ENCODE data around the gene KLRF1.

DNA sequence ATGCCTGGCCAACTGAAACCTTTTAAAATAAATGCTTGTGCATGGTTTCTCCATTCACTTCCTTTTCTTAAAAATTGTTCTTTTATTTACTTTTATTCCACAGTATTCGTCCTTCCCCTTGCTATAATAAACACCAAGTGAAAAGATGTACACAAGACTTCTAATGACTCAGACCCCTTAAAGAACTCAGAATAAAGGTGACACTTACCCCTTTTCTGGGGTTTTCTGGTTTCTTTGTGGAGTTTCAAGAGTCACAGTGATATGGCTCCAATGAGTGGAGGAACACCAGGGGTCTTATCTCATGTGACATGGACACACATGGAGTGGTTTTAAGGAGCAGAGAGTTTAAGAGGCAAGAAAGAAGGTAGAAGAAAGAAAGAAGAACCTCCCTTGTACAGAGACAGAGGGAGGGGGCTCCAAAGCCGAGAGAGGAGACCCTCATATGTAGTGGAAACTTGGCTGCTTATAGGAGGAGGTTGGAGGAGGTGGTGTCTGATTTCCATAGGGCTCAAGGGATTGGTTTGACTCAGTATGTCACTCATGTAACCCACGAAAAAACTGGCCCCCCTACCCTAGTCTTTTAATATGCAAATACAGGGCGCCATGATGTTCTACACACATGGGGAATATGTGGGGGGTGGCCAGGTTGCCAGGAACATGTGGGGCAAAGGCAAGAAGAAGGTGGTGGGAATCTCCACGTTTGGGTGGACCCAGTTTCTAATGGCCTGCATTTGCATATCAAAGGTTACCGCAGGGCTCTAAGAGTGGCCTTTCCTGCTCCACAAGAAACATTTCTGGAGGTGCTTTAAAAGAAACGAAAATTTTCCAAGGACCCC is 44.5 kb upstream of the KLRF1 start:
- TF ChIP-seq CTCF (IDR thresholded peaks at IDR 0.05; ENCODE audit: low read length) (no peak), EZH2 (optimal IDR thresholded peaks at IDR 0.05; ENCODE audit: low read depth, low read length) (no peak)
